Fibroblast of pulmonary artery (primary cell): ENCODE measurements around the gene S100A6.

Source experiments
- DNase-seq: peaks from one replicate; pipeline ENCODE4 v3.0.0-alpha.2; 2010; ENCODE audit warnings: low read depth
- H3K4me3 ChIP-seq: replicated peaks from 2 replicates; pipeline ENCODE4 v1.5.1; 2011; ENCODE audit warnings: low read depth, mild to moderate bottlenecking, control low read depth, low read length, moderate library complexity
- TF ChIP-seq, protein P1 (sequence below): IDR thresholded peaks from 2 replicates; pipeline ENCODE4 v1.5.1; 2011; ENCODE audit warnings: mild to moderate bottlenecking, control low read depth, low read length, inconsistent platforms; ENCODE audit errors: missing control alignments

S100A6 gene

DNA sequence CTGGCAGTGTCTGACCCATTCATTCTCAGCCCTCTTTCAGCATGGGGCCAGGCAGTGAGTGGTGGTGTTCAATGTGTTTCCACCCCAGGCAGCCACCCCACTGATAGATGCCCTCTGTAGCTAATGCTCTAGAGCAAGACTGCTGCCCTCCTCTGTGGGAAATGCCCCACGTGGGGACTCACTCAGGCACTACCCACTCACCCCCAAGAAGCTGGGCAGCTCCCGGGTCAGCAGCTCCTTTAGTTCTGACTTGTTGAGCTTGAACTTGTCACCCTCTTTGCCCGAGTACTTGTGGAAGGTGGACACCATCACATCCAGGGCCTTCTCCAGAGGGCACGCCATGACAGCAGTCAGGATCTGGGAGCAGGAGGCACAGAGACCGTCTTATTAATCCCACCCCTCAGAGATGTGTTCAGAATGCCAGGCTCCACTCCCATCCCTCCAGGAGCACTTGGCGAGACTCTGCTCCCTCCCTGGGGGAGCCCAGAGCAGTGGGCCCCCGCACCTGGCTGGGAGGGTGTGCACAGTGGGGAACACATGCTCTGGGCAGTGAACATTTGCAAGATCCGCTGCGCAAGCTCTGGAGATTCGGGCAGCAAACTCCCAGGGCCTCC is 8.8 kb upstream of the S100A6 start:
- DNase-seq: no peak
- TF ChIP-seq, protein P1, sequence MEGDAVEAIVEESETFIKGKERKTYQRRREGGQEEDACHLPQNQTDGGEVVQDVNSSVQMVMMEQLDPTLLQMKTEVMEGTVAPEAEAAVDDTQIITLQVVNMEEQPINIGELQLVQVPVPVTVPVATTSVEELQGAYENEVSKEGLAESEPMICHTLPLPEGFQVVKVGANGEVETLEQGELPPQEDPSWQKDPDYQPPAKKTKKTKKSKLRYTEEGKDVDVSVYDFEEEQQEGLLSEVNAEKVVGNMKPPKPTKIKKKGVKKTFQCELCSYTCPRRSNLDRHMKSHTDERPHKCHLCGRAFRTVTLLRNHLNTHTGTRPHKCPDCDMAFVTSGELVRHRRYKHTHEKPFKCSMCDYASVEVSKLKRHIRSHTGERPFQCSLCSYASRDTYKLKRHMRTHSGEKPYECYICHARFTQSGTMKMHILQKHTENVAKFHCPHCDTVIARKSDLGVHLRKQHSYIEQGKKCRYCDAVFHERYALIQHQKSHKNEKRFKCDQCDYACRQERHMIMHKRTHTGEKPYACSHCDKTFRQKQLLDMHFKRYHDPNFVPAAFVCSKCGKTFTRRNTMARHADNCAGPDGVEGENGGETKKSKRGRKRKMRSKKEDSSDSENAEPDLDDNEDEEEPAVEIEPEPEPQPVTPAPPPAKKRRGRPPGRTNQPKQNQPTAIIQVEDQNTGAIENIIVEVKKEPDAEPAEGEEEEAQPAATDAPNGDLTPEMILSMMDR: no peak
- no peak overlapping the region for H3K4me3 ChIP-seq

DNA sequence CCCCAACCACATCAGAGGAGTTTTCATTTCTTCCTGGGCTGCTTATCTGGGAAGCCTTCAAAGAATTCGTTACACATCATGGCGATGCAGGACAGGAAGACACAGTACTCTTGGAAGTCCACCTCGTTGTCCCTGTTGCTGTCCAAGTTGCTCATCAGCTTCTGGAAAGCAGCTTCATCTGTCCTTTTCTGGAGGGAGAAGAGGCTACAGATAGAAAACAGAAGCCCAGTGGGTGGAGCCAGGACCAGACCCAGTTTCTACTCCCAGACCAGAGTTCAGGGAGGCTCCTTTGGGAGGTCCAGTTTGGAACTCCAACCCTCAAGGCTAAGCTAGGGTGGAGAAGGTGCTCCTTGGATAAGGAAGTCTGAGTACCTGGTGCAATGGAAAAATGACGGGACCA is 7.9 kb upstream of the S100A6 start:
- TF ChIP-seq, protein P1: no peak
- DNase-seq: no peak
- H3K4me3 ChIP-seq: no peak overlapping the region

DNA sequence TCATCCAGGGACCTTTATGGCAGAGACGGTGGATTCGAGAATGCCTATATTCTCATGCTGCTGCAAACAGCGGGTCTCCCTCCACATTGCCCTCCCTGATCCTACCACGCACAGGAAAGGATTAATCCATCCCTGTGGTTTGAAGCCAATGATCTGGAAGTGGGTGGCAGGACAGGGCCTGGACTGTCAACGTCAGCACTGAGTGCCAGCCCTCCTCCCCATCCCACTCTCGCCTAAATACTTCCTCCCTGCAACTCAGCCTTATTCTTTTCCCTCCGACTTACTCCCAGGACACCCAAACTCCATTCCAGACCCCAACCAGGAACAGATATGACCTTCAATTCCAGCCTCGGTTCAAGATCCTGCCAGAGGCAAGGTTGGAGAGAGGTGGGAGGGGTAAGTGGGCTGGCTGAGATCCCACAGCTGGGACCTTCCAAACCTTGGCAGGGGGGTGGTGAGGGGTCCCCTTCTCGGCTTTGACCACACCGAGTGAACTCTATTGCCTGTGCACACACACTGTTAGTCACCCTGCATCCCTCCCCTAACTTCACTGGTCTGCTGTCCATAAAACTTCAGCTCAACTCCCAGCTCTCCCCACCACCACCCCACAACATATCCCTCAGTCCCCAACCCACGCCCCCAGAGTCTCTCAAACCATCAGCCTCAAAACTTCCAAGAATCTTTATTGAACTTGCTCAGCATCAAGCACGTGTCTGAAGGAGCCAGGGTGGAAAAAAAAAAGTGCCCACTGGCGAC is 7.3 kb upstream of the S100A6 start:
- TF ChIP-seq, protein P1: no peak
- no peak overlapping the region for H3K4me3 ChIP-seq
- no peak for DNase-seq

DNA sequence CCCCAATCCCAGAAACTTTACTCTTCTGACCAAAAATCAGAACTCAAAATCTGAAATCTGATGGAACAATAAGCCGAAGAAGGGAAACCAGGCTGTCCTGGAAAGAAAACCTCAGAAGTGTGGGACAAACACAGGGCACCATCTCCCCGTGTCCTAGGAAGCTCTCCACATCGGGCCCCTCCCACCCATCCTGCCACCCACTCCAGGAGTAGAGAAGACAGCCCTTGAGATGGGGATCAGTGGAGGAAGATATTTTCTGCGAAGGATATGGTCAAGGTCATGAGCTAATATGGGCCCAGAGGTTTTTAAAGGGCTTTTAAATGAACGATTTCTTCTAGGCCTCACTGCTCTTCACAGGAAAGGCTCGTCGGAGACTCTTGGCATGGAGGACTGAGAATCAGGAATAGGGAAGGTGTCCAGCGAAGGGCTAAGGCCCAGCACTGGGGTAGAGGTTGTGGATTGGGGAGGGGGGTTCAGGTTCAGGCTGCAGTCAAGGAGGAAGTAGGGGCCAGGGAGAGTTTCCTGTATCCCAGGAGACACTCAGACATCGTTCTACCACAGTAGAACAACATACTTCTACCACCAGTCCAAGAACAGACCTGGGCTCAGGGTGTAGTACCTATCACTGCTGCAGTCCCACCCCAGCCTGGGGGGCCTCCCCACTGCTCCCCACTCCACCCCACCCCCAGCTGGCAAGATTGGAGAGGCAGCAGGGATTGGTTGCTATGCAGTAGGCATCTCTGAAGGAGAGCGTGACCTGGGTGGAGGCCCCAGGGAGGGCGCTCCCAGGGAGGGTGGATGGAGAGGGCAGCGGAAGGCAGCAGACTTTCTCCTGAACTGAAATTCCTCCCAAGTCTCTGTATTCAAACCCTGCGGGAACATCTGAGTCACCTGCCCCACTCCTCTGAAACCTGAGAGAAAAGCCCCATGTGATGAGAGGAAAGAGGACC is 6.1 kb upstream of the S100A6 start:
- DNase-seq: no peak
- H3K4me3 ChIP-seq: no peak overlapping the region

DNA sequence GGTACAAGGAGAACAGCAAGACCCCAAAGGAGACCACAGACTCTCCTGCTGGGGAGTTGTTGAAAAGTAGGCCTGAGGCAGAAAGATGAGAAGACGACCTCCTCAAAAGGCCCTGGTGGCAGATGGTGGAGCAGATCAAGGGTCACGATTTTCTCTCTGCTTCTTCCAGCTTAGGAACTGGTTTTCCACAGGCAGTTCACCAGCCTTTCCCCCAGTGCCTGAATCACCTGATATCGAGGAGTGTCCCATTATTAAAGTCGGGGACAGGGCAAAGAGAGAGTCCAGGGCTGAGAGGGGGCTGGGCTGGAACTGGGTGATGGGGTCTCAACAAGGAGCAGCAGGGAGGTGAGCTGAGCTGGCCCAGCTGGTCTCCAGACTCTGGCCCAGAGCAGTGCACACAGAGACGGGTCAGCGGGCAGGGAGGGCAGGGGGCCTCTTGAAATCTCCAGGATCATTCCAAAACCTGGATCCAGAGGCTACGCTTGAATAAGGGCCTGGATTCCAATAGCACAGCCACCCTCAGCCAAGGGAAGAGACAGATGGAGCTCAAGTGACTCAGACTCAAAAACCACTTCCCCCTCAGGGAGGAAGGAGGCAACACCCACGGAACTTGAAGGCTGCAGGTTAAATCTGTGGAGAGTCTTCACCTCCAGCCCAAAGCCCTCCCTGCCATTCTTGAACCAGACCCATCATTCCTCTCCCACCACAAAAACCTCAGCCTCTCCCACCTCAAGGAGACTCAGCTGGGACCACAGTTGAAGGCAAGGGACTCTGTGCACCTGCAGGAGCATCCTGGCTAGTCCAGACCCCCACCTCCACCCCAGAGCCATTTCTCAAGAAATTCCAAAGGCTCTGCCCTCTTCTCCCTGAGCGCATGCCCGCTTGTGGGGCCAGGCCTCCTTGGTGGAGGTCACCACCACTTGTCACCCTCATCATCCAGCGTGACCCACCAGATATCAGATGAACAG is 4.9 kb upstream of the S100A6 start, which contains the start of gene S100A5:
S100A5 (minus strand) TSS at position 541 of the 968 bp plus-strand sequence. CDS start 743 bp downstream, outside the sequence.
- TF ChIP-seq, protein P1: no peak
- no peak within 1 kb of the TSS for H3K4me3 ChIP-seq
- no peak for DNase-seq

More for the DNA sequence above, 6.1 kb upstream of the S100A6 start:
- TF ChIP-seq, protein P1: no peak
